ENCODE results near the gene CDH4.
"Not testable (repeated sequence)": the region's sequence is repeated elsewhere in the genome, so short reads cannot be mapped to it uniquely, and the experiment has no call there.

CDH4 gene

GRCh38 chr20:61937146-61937962, 685.3 kb downstream of the CDH4 start:
- TF ChIP-seq ZNF274 (IDR thresholded peaks at IDR 0.05; ENCODE audit: low read depth, low read length), result no peak
- H3K4me3 ChIP-seq (ENCODE audit: low read length), result no peak overlapping the region

GRCh38 chr20:61937963-61938838, 686.1 kb downstream of the CDH4 start:
- no peak overlapping the region for H3K4me3 ChIP-seq (ENCODE audit: low read length)
- no peak for TF ChIP-seq ZNF274 (IDR thresholded peaks at IDR 0.05; ENCODE audit: low read depth, low read length)

GRCh38 chr20:61938839-61939690, 687.0 kb downstream of the CDH4 start:
- no peak for TF ChIP-seq ZNF274 (IDR thresholded peaks at IDR 0.05; ENCODE audit: low read depth, low read length)
- no peak overlapping the region for H3K4me3 ChIP-seq (ENCODE audit: low read length)

- H3K4me3 ChIP-seq (ENCODE audit: low read length), result no peak overlapping the region
- TF ChIP-seq ZNF274 (IDR thresholded peaks at IDR 0.05; ENCODE audit: low read depth, low read length), result no peak
Measured at GRCh38 chr20:61939691-61940360, 687.8 kb downstream of the CDH4 start.

- no peak overlapping the region for H3K4me3 ChIP-seq (ENCODE audit: low read length)
- no peak for TF ChIP-seq ZNF274 (IDR thresholded peaks at IDR 0.05; ENCODE audit: low read depth, low read length)
Measured at GRCh38 chr20:61940491-61940890, 688.4 kb downstream of the CDH4 start.

- no peak for TF ChIP-seq ZNF274 (IDR thresholded peaks at IDR 0.05; ENCODE audit: low read depth, low read length)
Measured at GRCh38 chr20:61940976-61941720, 689.1 kb downstream of the CDH4 start.

GRCh38 chr20:61941721-61942405, 689.8 kb downstream of the CDH4 start:
- TF ChIP-seq ZNF274 (IDR thresholded peaks at IDR 0.05; ENCODE audit: low read depth, low read length), result no peak
- no peak overlapping the region for H3K4me3 ChIP-seq (ENCODE audit: low read length)

More at GRCh38 chr20:61940976-61941720, 689.1 kb downstream of the CDH4 start:
- no peak overlapping the region for H3K4me3 ChIP-seq (ENCODE audit: low read length)

- H3K4me3 ChIP-seq (ENCODE audit: low read length), result no peak overlapping the region
- TF ChIP-seq ZNF274 (IDR thresholded peaks at IDR 0.05; ENCODE audit: low read depth, low read length), result no peak
Measured at GRCh38 chr20:61942526-61942925, 690.5 kb downstream of the CDH4 start.

- not testable (repeated sequence) for H3K4me3 ChIP-seq (ENCODE audit: low read length)
Measured at GRCh38 chr20:61944967-61945366, 692.9 kb downstream of the CDH4 start.

- not testable (repeated sequence) for H3K4me3 ChIP-seq (ENCODE audit: low read length)
Measured at GRCh38 chr20:61945495-61945894, 693.4 kb downstream of the CDH4 start.

- H3K4me3 ChIP-seq (ENCODE audit: low read length), result not testable (repeated sequence)
Measured at GRCh38 chr20:61948056-61948455, 696.0 kb downstream of the CDH4 start.

- no peak overlapping the region for H3K4me3 ChIP-seq (ENCODE audit: low read length)
- no peak for TF ChIP-seq ZNF274 (IDR thresholded peaks at IDR 0.05; ENCODE audit: low read depth, low read length)
Measured at GRCh38 chr20:61948586-61949362, 696.7 kb downstream of the CDH4 start.

All from GM08714 (cell line).